Right atrium auricular region (tissue), 2 donors: ENCODE data around the gene TOP3B. TPM values are rescaled to one million over a fixed set of nuclear protein-coding genes. Genes with fewer than 3 reads are reported as not detected.

Experiments used
- DNase-seq: peaks from one replicate; pipeline ENCODE4 v3.0.0-alpha.2; 2019; ENCODE audit warnings: low spot score
- H3K27ac ChIP-seq, 2 donors: fragments of 200-600 bp; sonication (generic); 1 replicate in 1 of 2; 2 replicates in 1 of 2; pipeline ENCODE4 v1.5.1; 2016 to 2019
- H3K27me3 ChIP-seq, 2 donors: fragments of 200-600 bp; sonication (generic); one replicate each; pipeline versions ENCODE4 v1.5.1 to v1.6.0; 2017 to 2019
- H3K36me3 ChIP-seq: fragments of 200-600 bp; sonication (generic); one replicate; pipeline ENCODE4 v1.5.1; 2016
- H3K4me1 ChIP-seq, 2 donors: fragments of 200-600 bp; sonication (generic); one replicate each; pipeline versions ENCODE4 v1.5.1 to v1.6.0; 2017 to 2019
- H3K4me3 ChIP-seq, 2 donors: fragments of 200-600 bp; sonication (generic); 1 replicate in 1 of 2; 2 replicates in 1 of 2; pipeline ENCODE4 v1.5.1; 2017 to 2019; ENCODE audit warnings: mild to moderate bottlenecking in 1 of 2, moderate library complexity in 1 of 2
- H3K9me3 ChIP-seq, 2 donors: fragments of 200-600 bp; sonication (generic); one replicate each; pipeline ENCODE4 v1.5.1; 2019
- total RNA-seq, 2 donors: library from RNA; depleted of rRNA; stranded (reverse); fragments of >200 nt; gene quantifications; one replicate each; pipeline ENCODE4 v1.1.0, GENCODE V29; 2016
- TF ChIP-seq, protein P1 (sequence below), 2 donors: fragments of 200-600 bp; sonication (generic); IDR thresholded peaks; one replicate each; pipeline ENCODE4 v1.5.1; 2019; ENCODE audit warnings: antibody characterized with exemption in 2 of 2

Gene TOP3B
- total RNA-seq, 2 donors from 2014 or later, result 11.5 to 12.3 TPM

DNA sequence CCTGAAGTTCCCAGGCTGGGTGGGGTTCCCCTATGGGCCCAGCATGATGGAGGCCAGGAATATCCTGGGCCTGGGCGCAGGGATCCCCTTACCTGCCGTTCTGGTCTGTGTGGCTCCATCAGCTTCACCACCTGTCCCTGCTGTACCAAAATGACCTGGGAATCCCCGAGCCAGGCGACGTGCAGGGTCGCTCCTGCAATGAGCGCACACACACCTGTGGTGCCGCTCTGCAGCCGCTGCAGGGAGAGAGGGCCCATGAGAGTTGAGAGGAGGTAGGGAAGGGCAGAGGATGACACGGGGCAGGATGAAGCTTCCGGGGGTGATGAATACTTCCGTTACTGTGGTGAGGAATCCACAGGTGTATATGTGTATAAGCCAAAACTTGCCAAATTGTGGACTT lies 51.5 kb downstream of the TOP3B start:
- no peak overlapping the region for H3K4me3 ChIP-seq
- H3K36me3 ChIP-seq, result peaks cover 78% of the 10 kb centered on the region
- no peaks in the 10 kb centered on the region for H3K27me3 ChIP-seq
- H3K4me1 ChIP-seq, result peaks cover 0 to 5% of the 10 kb centered on the region in 2 donors
- DNase-seq, result no peak
- TF ChIP-seq, protein P1, sequence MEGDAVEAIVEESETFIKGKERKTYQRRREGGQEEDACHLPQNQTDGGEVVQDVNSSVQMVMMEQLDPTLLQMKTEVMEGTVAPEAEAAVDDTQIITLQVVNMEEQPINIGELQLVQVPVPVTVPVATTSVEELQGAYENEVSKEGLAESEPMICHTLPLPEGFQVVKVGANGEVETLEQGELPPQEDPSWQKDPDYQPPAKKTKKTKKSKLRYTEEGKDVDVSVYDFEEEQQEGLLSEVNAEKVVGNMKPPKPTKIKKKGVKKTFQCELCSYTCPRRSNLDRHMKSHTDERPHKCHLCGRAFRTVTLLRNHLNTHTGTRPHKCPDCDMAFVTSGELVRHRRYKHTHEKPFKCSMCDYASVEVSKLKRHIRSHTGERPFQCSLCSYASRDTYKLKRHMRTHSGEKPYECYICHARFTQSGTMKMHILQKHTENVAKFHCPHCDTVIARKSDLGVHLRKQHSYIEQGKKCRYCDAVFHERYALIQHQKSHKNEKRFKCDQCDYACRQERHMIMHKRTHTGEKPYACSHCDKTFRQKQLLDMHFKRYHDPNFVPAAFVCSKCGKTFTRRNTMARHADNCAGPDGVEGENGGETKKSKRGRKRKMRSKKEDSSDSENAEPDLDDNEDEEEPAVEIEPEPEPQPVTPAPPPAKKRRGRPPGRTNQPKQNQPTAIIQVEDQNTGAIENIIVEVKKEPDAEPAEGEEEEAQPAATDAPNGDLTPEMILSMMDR (IDR thresholded peaks at IDR 0.05), result no peak
- H3K9me3 ChIP-seq, result no peaks in the 10 kb centered on the region
- H3K27ac ChIP-seq, result no peak overlapping the region

DNA sequence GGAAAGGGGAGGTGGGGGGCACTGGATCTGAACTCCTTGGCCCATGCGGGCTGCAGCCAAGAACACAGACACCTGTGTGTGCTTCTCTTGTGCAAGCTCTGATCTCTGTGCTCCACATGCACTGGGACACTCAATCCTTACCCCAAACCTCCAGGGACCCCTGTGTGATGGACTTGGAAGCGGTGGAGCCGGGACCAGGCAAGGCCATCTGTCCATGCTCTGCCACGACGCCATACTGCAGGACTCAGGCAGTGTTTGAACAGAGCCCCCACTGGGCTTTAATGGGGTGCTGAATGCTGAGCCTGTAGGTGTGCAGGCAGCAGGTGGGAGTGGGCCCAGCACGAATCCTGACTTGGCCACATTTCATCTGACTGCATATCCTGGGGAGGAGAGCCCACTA lies 53.3 kb downstream of the TOP3B start:
- no peak for DNase-seq
- Histone ChIP-seq H3K27me3 (no peaks in the 10 kb centered on the region), H3K4me3 (no peak overlapping the region)

DNA sequence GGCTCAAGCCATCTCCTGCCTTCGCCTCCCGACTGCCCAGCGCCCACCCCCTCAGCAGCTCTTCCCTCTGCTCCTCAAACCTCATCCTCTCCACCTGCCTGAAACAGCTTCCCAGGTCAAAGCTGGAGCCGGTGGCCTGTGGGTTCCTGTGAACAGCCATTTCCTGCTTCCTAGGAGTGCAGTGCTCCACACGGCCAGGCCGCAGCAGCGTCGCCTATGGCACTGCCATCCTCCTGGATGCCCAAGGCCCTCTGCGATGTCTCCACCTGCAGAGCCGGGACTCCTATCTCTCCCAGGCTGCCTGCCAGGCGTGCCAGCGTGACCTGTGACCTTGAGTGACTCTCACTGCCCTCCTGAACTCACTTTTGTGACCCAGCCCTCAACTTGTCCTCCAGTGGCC lies 54.5 kb downstream of the TOP3B start:
- no peak for DNase-seq
- Histone ChIP-seq H3K4me3 (no peak overlapping the region), H3K36me3 (peaks cover 55% of the 10 kb centered on the region), H3K9me3 (no peaks in the 10 kb centered on the region), H3K4me1 (no peaks in the 10 kb centered on the region), H3K27me3 (no peaks in the 10 kb centered on the region), H3K27ac (no peak overlapping the region)
- TF ChIP-seq, protein P1 (IDR thresholded peaks at IDR 0.05), result no peak

More for the DNA sequence above, 53.3 kb downstream of the TOP3B start:
- no peak overlapping the region for H3K27ac ChIP-seq
- TF ChIP-seq, protein P1 (IDR thresholded peaks at IDR 0.05), result no peak
- no peaks in the 10 kb centered on the region for H3K4me1 ChIP-seq
- peaks cover 67% of the 10 kb centered on the region for H3K36me3 ChIP-seq
- H3K9me3 ChIP-seq, result no peaks in the 10 kb centered on the region

DNA sequence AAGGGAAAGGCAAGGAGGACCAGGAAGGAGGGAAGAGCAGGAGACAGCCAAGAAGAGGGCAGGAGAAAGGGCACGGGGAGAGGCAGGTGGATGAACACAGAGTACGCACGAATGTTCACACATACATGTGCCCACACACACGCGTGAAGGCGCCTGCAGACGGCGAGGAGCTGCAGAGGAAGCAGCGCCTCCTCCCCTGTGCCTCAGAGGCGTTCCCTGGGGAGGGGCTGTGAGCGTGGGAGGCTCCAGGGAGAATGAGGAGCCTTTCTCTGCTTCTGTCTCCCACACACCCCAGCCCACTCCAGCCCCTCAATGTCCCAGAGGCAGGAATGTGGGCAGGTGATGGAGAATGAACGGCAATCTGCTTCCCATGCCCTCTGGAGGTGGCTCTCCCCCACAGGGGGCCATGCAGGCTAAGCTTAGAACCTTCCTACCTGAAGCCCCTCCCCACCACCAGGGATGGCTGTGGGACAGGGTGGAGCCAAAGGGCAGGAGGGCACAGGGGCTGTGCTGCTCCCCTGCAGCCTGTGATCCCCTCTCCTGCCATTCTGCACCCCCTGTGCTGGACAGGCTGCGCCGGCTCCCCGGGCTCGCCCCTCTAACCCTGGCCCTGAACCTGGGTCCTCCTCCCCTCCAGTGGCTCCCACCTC lies 55.3 kb downstream of the TOP3B start:
- Histone ChIP-seq H3K9me3 (no peaks in the 10 kb centered on the region), H3K27ac (no peak overlapping the region), H3K4me1 (no peaks in the 10 kb centered on the region), H3K27me3 (no peaks in the 10 kb centered on the region), H3K4me3 (no peak overlapping the region), H3K36me3 (peaks cover 48% of the 10 kb centered on the region)
- TF ChIP-seq, protein P1 (IDR thresholded peaks at IDR 0.05), result no peak
- no peak for DNase-seq

DNA sequence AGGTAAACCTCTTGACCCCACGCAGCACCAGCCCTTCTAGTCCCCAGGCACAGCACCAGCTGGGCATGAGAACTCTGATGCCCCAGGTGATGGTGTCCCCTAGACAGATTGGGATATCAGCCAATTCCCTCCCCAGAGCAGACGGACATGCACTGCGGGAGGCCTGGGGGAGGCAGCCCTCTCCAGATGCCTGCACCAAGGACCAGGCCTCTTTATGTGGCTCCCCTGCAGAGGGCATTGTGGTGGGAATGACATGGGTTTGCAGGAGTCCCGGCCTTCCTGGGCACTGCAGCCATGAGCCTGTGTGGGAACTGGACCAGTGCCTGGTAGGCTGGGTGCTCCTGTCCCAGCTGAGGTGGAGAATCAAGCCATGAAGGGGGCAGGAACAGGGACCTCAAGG lies 55.9 kb downstream of the TOP3B start:
- H3K9me3 ChIP-seq, result no peaks in the 10 kb centered on the region
- no peaks in the 10 kb centered on the region for H3K27me3 ChIP-seq
- peaks cover 44% of the 10 kb centered on the region for H3K36me3 ChIP-seq
- no peak overlapping the region for H3K27ac ChIP-seq
- TF ChIP-seq, protein P1 (IDR thresholded peaks at IDR 0.05), result no peak
- H3K4me3 ChIP-seq, result no peak overlapping the region
- no peaks in the 10 kb centered on the region for H3K4me1 ChIP-seq
- no peak for DNase-seq

DNA sequence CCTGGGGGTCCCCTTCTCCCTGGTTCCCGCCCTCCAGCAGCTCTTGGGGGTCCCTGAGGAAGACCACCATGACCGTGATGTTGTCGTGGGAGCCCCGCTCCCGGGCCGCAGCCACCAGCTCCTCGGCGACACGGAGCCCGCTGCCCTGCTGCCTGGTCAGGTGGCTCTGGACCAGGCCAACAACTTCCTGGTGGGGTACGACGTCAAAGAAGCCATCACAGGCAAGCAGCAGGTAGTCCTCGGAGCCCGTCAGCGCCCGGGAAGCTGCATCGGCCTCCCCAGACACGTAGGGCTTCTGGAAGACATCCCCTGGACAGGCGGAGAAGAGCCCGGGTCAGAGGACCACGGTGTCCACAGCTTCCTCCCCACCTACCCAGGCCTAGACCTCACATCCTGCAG lies 59.4 kb downstream of the TOP3B start:
- no peaks in the 10 kb centered on the region for H3K9me3 ChIP-seq
- TF ChIP-seq, protein P1 (IDR thresholded peaks at IDR 0.05), result no peak
- DNase-seq, result no peak
- H3K4me3 ChIP-seq, result no peak overlapping the region
- no peaks in the 10 kb centered on the region for H3K27me3 ChIP-seq
- peaks cover 23% of the 10 kb centered on the region for H3K36me3 ChIP-seq
- no peaks in the 10 kb centered on the region for H3K4me1 ChIP-seq
- H3K27ac ChIP-seq, result no peak overlapping the region
